Esophagus squamous epithelium (tissue), 4 donors: ENCODE measurements around the gene MXD3.

Experiments
- CTCF ChIP-seq, 6 experiments: fragments of 450-650 bp in 4 of 6; fragments of 200-600 bp in 2 of 6; sonication (generic) in 2 of 6; IDR thresholded peaks; one replicate each; pipeline ENCODE4 v1.5.1; 2016 to 2019; ENCODE audit warnings: antibody characterized with exemption in 6 of 6, mild to moderate bottlenecking in 4 of 6, moderate library complexity in 4 of 6
- POLR2A ChIP-seq, 4 donors: fragments of 450-650 bp; IDR thresholded peaks; one replicate each; pipeline ENCODE4 v1.6.1; 2017; ENCODE audit warnings: antibody characterized with exemption in 4 of 4, mild to moderate bottlenecking in 4 of 4, moderate library complexity in 3 of 4

- TF ChIP-seq CTCF (IDR thresholded peaks at IDR 0.05) (no peak), POLR2A (IDR thresholded peaks at IDR 0.05) (no peak)
Observed at GRCh38 chr5:177358370-177358819, 46.7 kb upstream of the MXD3 start.
